GM21390 (cell line): Measurements from ENCODE around the gene SMYD1.

Experiments used
- ATAC-seq: cut with Tn5 transposase; IDR thresholded peaks from one replicate; pipeline ENCODE4 v1.9.1; 2021; ENCODE audit not compliant: unreplicated experiment

Gene SMYD1

DNA sequence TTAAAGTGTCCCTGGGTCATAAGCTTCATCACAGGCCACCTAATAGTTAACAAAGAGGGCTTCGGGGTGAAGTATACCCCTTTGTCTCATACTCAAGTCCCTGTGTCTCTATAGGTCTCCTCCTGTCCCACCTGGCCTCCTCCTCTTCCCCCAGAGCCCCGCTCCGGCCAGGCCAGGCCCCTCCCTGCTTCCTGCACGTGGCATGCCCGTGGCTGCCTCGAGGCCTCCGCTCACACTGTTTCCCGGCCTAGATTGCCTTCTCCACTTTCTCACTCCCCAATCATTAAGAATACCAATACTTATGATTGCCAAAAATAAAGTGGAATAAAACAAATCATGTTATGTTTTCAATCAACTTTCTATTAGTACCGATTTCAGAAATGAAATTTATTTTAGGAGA, 18.8 kb downstream of the SMYD1 start:
- no peak for ATAC-seq

DNA sequence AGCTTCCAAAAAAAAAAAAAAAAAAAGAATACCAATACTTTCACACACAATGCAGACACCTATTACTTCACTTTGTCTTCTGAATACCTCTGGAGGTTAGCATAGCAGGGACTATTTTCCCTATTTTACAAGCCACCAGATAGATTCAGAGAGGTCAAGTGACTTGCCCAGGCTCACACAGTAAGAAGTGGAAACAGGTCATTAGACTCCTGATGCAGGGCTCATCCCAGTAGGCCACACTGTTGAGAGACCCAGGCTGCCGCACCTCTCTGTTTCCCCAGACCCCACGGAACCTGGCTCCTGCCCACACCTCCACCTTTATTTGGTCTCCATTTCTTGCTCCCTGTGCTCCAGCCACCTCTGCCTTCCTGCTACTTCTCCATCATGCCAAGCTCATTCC, 19.4 kb downstream of the SMYD1 start:
- ATAC-seq, result no peak

DNA sequence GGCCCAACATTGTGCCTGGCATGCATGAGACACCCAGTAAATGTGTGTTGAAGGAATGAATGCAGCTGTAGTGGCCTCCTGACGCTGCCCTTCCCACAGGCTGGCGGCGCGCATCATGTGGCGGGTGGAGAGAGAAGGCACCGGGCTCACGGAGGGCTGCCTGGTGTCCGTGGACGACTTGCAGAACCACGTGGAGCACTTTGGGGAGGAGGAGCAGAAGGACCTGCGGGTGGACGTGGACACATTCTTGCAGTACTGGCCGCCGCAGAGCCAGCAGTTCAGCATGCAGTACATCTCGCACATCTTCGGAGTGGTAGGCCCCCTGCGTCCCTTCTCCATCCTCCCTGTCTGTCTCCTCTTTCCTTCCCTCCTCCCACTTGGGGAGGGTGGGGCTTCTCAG, 20.1 kb downstream of the SMYD1 start:
- no peak for ATAC-seq

DNA sequence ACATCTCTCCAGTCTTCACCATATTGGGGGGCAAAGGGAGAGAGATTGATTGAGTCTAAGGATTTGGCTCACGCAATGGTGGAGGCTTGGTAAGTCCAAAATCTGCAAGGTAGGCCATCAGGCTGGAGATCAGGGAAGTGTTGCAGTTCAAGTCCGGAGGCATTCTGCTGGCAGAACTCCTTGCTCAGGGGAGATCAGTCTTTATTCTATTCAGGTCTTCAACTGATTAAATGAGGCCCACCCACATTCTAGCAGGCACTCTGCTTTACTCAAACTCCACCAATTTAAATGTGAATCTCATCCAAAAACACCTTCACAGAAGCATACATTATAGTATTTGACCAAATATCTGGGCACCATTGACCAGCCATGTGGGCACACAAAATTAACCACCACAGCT, 21.4 kb downstream of the SMYD1 start:
- ATAC-seq, result no peak

DNA sequence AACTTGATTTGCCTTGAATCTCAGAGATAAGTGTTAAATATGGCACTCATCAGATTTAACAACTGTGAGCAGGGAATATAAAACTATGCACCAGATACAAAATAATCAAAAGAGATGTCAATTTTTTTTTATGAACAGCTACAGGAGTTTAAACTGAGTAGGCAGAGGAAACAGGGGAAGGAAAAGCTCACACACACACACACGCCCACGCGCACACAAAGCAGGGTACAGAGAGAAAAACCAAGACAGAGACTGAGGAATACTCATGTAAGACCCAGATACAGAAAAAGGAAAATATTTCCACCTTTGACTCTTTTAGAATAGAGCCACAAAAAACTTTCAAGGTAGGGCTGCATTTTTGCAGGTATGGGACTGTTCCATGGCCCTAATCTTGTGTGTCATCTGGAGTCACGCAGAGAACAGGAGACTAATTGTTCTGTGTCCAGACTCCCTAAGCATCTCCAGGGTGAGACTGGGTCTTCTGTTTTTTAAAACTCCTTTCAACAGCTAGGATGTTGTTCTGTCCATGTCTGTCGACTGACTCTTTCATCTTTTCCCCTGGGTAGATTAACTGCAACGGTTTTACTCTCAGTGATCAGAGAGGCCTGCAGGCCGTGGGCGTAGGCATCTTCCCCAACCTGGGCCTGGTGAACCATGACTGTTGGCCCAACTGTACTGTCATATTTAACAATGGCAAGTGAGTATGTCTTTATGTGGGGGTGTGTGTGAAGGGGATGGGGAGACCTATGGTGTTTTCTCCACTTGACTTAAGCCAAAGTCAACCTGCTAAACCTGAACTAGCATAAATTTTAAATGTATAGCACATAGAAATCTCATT, 23.0 kb downstream of the SMYD1 start:
- no peak for ATAC-seq

DNA sequence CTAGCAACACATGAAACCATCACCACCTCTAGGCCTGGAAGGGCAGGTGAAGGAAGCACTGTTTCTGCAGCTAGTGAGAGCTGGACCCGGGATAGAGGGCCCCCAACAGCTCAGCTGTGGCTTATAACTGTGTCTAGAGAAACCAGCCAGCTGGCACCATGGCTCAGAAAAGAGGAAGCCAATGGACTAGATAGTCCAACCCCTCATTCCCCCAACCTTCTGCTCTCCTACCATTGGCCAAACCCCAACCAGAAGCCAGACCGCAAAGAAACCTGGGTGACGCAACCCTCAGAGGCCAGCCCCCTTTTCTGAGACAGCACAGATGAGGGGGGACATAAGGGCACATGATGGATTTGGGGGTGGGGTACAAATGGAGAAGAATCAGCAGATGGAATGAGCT, 24.3 kb downstream of the SMYD1 start:
- ATAC-seq, result no peak

DNA sequence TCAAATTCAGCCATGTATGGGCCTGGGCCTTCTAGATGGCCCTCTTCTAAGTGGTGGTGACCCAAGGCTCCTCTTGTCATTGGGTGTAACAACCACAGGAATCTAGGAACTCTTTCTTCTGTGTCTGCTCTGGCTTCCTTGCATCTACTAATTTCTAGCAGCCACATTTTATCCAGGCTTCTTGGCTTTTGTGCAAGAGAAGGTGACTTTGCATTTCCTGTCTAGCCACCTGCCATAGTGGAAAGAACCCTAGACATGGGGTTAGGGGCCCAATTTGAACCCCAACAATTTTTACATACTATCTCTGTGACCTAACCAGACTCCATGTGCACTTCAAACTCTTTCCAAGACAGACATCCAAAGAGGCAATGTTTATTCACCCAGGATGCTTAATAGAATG, 25.1 kb downstream of the SMYD1 start:
- no peak for ATAC-seq

DNA sequence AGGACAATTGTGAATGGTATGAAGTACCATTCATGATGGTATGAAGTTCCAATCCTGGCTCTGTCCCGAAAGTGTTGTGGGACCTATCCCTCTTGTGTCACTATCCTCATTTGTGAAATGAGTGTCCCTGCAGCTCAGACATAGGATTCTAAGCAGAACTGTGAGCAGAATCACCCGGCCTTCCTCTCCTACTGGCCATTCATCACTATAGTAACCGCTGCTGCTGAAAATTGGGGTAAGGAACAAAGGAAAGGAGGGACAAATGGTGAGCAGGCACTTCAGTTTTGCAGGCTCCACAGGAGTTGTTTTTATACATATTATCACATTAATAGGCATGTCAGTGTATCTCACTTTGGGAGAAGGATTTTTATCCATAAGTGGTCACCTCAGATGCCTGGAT, 27.4 kb downstream of the SMYD1 start:
- ATAC-seq, result no peak

DNA sequence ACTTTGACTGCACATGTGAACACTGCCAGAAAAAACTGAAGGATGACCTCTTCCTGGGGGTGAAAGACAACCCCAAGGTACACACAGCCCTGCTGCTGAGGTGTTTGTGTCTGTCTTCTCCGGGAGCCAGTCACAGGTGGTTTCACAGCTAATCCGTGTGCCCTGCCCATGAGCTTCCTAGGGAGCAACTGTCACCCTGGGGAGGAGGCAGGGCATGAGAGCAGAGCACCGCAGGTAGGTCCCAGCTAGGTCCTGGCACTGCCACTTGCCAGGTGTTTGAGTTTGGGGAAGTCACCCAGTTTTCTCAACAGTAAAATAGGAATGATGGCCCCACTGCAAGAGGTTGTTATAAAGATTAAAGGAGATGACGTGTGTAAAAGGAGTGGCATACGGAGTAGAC, 29.1 kb downstream of the SMYD1 start:
- ATAC-seq, result no peak

DNA sequence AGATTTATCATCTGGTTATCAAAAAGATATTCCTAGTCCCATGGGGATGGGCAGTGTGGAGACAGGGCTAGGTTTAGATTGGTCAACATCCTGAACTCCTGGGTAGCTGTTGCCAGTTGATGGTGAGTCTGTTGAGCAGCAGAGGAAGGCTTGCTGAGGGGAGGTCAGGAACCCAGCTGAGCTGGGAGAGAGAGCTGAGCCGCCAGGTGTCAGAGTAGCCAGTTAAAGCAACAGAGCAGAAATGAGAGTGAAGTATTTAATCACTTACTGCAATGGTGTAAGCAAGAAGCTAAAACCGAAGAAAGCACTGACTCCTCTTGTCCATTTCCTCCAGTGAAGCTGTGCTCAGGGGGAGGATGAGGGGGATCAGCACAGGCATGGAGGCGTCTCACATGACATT, 29.6 kb downstream of the SMYD1 start:
- no peak for ATAC-seq

DNA sequence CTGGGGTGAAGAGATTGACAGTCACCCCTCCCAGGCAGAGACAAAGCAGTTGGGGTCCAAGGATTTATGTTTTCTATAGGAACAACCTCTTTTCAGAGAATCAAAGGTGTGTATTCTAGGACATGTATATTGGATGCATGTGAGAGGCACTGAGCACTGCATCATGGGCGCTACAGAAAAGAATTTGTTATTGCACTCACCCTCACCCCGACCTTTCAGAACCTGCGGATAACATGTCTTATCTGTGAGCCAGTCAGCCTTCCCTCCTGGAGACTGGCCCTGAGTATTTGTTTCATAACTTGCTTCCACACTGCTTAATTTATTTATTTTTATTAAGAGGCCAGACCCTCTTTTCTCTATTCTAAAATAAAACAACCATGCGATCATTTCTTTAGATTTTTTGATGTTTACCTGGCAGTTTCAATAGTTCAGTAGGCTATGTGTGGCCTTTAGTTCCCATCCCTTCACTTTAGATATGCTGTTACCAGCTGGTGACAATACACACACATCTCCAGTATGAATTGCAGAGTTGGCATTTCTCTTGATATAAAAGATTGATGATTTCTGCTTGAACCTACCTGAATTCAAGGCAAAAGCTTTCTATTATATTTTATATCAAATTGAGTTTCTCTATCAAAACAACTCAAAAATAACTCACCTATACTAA, 30.4 kb downstream of the SMYD1 start:
- no peak for ATAC-seq

DNA sequence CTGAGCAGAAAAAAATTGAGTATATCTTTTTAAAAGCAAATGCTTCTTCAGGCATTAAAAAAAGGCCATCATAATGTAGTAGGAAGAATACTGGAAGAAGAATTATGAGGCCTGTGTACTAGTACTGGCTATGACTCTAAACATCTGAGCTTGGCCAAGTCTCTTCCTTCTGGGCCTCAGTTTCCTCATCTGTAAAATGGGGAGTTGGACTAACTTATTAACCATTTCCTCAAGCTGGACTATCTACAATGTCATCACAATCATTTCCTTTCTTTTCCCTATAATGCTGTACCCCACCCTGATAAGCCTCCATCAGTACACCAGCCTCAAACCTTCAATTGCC, 30.9 kb downstream of the SMYD1 start:
- ATAC-seq, result no peak

DNA sequence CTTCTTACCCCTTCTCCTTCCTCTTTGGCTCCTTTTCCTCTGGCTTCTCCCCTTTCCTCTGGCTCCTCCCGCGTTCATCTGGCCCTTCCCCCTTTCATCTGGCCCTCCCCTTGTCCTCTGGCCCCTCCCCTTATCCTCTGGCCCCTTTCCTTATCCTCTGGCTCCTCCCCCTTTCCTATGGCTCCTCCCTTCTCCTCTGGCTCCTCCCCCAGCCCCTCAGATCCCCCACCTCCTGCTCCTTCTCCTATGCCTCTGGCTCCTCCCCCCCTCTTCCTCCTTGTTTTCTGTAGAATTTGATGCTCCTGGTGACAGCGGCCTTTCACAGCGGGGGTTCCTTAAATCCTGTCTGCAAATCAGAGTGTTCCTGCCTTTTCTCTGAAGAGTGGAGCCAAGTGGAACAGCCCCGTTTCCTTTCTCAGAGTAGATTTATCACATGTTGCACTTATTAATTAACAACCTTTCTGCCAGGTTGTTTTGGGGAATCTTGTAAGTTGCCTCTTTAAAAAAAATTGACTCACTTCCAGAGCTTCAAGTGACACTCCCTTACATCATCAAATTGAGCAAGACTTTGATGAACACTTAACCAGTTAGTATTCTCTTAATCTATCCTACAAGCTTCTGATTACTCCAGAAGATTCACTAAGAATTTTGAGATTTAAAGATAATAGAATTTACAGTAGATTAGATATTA, 32.3 kb downstream of the SMYD1 start:
- ATAC-seq, result no peak

DNA sequence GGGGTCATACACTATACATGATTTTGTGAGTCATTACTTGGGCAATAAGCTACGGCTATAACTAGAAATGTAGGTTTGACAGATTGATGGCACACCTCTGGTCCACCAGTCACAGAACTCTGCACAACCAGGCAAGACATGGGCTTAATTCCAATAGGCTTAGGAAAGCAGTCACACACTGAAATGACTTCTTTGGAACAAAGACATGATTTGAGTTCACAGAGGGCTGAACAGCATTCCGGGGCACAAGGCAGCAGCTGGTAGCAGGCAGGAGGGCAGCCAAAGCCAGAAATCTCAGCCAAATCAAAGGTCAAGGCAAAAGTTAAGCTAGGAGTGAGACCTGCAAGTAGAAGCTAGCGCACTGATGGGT, 32.8 kb downstream of the SMYD1 start:
- ATAC-seq, result no peak

DNA sequence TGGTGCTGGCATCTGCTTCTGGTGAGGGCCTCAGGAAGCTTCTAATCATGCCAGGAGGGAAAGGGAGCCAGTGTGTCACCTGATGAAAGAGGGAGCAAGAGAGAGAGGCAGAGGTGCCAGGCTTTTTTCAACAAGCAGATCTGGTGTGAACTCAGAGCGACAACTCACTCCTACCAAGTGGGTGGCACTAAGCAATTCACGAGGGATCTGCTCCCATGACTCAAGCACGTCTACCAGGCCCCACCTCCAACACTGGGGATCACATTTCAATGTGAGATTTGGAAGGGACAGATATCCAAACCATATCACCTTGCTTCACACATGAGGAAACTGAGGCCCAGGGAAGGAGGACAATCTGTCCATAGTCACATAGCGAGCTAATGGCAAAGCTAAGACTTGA, 41.2 kb downstream of the SMYD1 start:
- no peak for ATAC-seq

DNA sequence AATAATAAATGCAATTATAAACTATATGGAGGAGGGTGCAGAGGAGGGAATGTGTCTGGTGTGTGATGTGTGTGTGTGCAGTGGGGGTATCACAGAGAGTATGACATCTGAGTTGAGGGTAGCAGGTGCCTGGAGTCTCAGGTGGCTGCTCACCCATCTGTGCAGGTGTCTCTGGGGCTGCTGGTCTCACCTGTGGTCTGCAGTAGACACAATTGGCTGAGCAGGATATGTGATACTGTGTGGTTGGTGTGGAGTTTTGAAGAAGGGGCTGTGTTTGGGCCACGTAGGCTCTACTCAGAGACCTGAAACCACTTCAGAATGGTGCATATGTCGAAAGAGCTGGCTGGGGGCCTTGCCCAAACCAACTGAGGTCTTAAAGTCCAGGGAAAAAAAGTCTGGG, 43.2 kb downstream of the SMYD1 start:
- ATAC-seq, result no peak

DNA sequence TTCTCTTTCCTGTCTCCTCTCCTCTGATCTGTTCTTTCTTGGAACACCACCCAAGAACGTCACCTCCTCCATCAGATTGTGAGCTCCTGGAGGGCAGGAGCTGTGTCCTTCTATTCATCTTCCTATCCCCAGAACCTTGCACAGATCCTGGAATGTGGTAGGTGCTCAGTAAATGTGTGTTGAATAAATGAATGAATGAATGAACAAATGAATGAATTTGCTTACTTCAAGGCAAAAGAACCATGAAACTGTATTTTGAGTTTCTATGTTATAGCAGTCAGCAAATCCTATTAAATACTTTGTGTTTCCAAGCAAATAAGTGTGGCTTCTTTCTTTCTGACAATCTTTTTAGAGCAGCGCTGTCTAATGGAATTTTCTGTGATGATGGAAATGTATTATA, 45.4 kb downstream of the SMYD1 start:
- no peak for ATAC-seq

DNA sequence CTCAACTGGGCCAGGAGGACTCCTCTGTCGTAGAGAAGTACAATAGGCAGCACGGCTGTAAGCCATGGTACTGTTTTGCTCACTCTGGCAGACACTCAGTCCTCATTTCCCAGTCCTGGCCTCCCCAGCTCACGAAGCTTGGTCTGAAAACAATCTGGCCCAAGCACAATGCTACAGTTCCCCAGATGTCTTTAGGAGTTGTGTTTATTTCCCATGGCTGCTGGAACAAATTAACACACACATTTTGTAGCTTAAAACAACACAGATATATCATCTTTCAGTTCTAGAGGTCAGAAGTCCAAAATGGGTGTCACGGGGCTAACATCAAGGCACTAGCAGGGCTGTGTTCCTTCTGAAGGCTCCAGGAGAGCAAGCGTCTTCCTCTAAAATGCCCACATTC, 47.3 kb downstream of the SMYD1 start:
- ATAC-seq, result no peak

DNA sequence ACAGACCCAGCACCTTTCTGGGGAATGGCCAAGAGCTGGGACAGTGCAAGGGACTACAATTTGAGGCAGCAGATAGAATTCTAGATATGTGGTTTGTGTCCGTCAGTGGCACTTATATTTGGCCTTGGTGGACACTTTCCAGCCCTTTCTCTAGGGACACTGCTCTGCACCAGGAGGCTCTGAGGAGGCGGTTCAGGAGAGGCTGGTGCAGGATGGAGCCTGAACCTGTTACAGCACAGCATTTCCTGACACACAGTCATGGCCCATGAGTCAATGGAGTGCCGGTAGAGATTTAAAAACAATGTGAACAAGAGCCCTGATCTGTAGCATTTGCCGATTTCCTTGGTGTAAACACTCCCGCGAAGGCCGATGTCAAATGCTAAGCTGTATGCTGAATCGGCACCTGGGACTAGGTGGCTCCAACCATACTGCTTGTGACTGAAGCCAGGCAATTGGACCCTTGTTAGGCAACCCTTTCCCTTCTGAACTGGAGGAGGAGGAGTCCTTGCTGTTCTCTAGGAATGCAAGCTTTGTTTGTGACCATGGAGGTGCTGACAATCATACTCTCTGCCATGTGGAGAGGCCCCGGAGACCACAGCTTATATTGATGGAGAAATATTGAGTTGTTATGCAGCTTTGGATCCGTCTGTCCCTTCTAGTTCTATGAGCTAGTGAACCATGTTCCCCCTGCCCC, 48.3 kb downstream of the SMYD1 start:
- ATAC-seq, result no peak

DNA sequence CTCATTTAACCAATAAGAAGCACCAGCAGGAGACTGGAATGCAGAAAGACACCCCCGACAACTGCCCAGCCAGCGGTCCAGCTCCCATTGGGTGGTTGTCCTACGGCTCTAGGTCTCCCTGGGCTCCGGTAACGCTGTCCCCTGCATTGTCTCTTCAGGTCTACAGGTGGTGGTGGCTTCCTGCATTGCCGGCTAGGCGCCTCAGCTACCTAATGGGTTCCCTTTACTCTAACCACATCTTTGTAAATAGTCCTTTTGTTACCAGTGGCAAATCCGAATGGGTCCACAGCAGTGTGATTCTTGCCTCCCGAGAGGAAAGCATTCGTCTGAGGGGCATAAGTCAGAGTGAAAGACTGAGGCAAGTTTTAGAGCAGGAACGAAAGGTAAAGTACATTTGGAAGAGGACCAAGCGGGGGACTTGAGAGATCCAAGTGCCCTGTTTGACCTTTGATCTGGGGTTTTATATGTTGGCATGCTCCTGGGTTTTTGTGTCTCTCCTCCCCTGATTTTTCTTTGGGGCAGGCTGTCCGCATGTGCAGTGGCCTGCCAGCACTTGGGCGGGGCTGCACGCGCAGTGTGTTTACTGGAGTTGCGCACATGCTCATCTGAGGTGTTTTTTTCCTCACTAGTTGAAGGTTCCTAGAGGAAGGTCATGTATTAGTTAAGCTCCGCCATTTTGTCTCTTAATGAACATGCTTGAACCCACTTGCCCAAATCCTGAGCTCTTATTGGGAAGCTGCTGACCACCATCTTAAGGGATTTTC, 49.2 kb downstream of the SMYD1 start:
- no peak for ATAC-seq

DNA sequence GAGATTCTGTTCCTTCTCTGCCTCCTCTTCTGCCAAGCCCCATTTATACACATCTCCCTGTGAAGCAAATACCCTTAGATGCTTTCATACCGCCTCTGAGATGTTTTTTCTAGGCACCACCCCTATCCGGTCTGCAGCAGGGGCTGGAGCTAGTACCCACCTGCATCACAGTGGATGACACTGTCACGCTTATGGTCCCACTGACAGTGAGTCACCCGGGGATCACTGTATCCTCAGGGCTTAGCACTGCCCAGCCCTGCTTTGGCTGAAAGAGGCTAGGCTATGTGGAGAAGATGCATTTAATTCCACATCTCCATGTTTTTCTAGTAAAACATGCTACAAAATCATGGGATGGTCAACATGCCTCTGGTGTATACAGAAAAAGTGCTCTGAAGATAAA, 50.3 kb downstream of the SMYD1 start:
- no peak for ATAC-seq
